OCI-LY1 (cell line): ENCODE results near the gene TM7SF3.

Source experiments
- CTCF ChIP-seq: fragments of 200-600 bp; sonication (generic), shearing (Covaris generic); IDR thresholded peaks from 2 replicates; pipeline ENCODE4 v1.5.1; 2017; ENCODE audit warnings: mild to moderate bottlenecking, antibody characterized with exemption, low read length, moderate library complexity, mixed read lengths
- EZH2 ChIP-seq: fragments of 200-600 bp; sonication (generic), shearing (Covaris generic); IDR thresholded peaks from 2 replicates; pipeline ENCODE4 v1.8.0; 2017; ENCODE audit warnings: borderline replicate concordance, mixed run types, mild to moderate bottlenecking, antibody characterized with exemption, low read length, moderate library complexity, mixed read lengths

DNA sequence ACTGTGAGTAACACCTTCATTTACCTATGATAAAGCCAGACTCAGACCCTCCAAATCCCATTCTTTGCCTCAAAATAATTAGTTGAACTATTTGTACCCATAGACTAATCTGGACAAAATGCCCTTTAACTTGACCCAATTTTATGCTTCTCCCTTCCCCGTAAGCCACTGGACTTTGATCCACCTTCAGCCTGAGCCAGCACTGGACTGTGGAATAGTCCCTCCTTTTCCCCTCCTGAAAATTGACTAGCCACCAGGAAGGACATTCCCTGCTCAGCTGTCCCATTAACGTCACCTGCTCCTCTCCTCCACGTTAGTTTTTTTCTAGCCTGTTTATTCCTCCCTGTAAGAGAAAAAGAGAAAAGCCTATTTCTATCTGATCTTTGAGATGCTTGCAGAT, 18.5 kb upstream of the TM7SF3 start:
- TF ChIP-seq CTCF, result no peak
- TF ChIP-seq EZH2, result no peak
